Measurements from ENCODE around the gene SLC52A3. TPM values are rescaled to one million over a fixed set of nuclear protein-coding genes. Genes with fewer than 3 reads are reported as not detected.
A peak's percentile ranks its signal among the peaks of the same experiment; 100 is the strongest.

SLC52A3 gene
- total and polyA plus RNA-seq, 2 of the 13 experiments (the other 11 are each of a cell fraction or from before 2014, with no cell fraction given), result 0.03 TPM; not detected in 1

GRCh38 chr20:760751-761417 is 7.4 kb downstream of the SLC52A3 start (continued):
- TF ChIP-seq, protein P1, sequence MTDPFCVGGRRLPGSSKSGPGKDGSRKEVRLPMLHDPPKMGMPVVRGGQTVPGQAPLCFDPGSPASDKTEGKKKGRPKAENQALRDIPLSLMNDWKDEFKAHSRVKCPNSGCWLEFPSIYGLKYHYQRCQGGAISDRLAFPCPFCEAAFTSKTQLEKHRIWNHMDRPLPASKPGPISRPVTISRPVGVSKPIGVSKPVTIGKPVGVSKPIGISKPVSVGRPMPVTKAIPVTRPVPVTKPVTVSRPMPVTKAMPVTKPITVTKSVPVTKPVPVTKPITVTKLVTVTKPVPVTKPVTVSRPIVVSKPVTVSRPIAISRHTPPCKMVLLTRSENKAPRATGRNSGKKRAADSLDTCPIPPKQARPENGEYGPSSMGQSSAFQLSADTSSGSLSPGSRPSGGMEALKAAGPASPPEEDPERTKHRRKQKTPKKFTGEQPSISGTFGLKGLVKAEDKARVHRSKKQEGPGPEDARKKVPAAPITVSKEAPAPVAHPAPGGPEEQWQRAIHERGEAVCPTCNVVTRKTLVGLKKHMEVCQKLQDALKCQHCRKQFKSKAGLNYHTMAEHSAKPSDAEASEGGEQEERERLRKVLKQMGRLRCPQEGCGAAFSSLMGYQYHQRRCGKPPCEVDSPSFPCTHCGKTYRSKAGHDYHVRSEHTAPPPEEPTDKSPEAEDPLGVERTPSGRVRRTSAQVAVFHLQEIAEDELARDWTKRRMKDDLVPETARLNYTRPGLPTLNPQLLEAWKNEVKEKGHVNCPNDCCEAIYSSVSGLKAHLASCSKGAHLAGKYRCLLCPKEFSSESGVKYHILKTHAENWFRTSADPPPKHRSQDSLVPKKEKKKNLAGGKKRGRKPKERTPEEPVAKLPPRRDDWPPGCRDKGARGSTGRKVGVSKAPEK (CRISPR knock-in tag; IDR thresholded peaks at IDR 0.05; ENCODE audit: borderline replicate concordance), result no peak
- TF ChIP-seq ZNF33B (CRISPR knock-in tag; IDR thresholded peaks at IDR 0.05), result 0 out of 2 replicates have a peak, but pooled peaks have one; percentile 57
- no peak for TF ChIP-seq THAP11 (CRISPR knock-in tag; IDR thresholded peaks at IDR 0.05)
- no peak for TF ChIP-seq KLF16 (CRISPR knock-in tag; IDR thresholded peaks at IDR 0.05)
- no peak for TF ChIP-seq ZSCAN29 (CRISPR knock-in tag; conservative IDR thresholded peaks at IDR 0.05)
- TF ChIP-seq ZFP90 (CRISPR knock-in tag; IDR thresholded peaks at IDR 0.05; ENCODE audit: borderline replicate concordance), result no peak
- 0 out of 2 replicates have a peak, but pooled peaks have one; percentile 45 for TF ChIP-seq ZNF782 (CRISPR knock-in tag; IDR thresholded peaks at IDR 0.05; ENCODE audit: borderline replicate concordance)
- no peak for TF ChIP-seq FOXP1 (IDR thresholded peaks at IDR 0.05)
- no peak for TF ChIP-seq FOXP1 (CRISPR knock-in tag; IDR thresholded peaks at IDR 0.05)
- no peak for TF ChIP-seq PBX2 (CRISPR knock-in tag; IDR thresholded peaks at IDR 0.05)
- TF ChIP-seq ZNF296 (CRISPR knock-in tag; conservative IDR thresholded peaks at IDR 0.05), result no peak
- TF ChIP-seq ZBTB20 (CRISPR knock-in tag; IDR thresholded peaks at IDR 0.05; ENCODE audit: borderline replicate concordance, low read depth), result peak; percentile 54; the same call in 1 of the 2 replicates
- TF ChIP-seq ARID2 (CRISPR knock-in tag; IDR thresholded peaks at IDR 0.05; ENCODE audit: borderline replicate concordance), result no peak
- TF ChIP-seq YY1 (IDR thresholded peaks at IDR 0.05; ENCODE audit: insufficient read depth, insufficient replicate concordance, low read depth, low read length), result peak; percentile 33
- 0 out of 2 replicates have a peak, but pooled peaks have one; percentile 30 for TF ChIP-seq RCOR2 (CRISPR knock-in tag; IDR thresholded peaks at IDR 0.05)
- no peak for TF ChIP-seq POLR2AphosphoS5 (IDR thresholded peaks at IDR 0.05; ENCODE audit: low read depth, low read length)
- peak; percentile 98; the same call in 1 of the 2 replicates for TF ChIP-seq KLF12 (CRISPR knock-in tag; IDR thresholded peaks at IDR 0.05; ENCODE audit: borderline replicate concordance)
- TF ChIP-seq ZBTB7B (CRISPR knock-in tag; IDR thresholded peaks at IDR 0.05), result 0 out of 2 replicates have a peak, but pooled peaks have one; percentile 38
- TF ChIP-seq HOXA3 (CRISPR knock-in tag; IDR thresholded peaks at IDR 0.05), result peak; percentile 54; the same call in 1 of the 2 replicates
- no peak for TF ChIP-seq ZNF337 (CRISPR knock-in tag; IDR thresholded peaks at IDR 0.05; ENCODE audit: borderline replicate concordance, low read depth)
- no peak for TF ChIP-seq ZBTB42 (CRISPR knock-in tag; IDR thresholded peaks at IDR 0.05)
- TF ChIP-seq ZSCAN25 (CRISPR knock-in tag; IDR thresholded peaks at IDR 0.05), result 0 out of 2 replicates have a peak, but pooled peaks have one; percentile 8
- TF ChIP-seq ZNF362 (CRISPR knock-in tag; IDR thresholded peaks at IDR 0.05; ENCODE audit: borderline replicate concordance), result no peak
- TF ChIP-seq, protein P2, sequence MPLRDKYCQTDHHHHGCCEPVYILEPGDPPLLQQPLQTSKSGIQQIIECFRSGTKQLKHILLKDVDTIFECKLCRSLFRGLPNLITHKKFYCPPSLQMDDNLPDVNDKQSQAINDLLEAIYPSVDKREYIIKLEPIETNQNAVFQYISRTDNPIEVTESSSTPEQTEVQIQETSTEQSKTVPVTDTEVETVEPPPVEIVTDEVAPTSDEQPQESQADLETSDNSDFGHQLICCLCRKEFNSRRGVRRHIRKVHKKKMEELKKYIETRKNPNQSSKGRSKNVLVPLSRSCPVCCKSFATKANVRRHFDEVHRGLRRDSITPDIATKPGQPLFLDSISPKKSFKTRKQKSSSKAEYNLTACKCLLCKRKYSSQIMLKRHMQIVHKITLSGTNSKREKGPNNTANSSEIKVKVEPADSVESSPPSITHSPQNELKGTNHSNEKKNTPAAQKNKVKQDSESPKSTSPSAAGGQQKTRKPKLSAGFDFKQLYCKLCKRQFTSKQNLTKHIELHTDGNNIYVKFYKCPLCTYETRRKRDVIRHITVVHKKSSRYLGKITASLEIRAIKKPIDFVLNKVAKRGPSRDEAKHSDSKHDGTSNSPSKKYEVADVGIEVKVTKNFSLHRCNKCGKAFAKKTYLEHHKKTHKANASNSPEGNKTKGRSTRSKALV (CRISPR knock-in tag; IDR thresholded peaks at IDR 0.05), result no peak
